ENCODE measurements around the gene SYNE2. TPM values are rescaled to one million over a fixed set of nuclear protein-coding genes. Genes with fewer than 3 reads are reported as not detected.
"Not testable (repeated sequence)": the region's sequence is repeated elsewhere in the genome, so short reads cannot be mapped to it uniquely, and the experiment has no call there.

Gene SYNE2
- total RNA-seq, 1 experiment from 2014 or later, result 71.1 TPM

DNA sequence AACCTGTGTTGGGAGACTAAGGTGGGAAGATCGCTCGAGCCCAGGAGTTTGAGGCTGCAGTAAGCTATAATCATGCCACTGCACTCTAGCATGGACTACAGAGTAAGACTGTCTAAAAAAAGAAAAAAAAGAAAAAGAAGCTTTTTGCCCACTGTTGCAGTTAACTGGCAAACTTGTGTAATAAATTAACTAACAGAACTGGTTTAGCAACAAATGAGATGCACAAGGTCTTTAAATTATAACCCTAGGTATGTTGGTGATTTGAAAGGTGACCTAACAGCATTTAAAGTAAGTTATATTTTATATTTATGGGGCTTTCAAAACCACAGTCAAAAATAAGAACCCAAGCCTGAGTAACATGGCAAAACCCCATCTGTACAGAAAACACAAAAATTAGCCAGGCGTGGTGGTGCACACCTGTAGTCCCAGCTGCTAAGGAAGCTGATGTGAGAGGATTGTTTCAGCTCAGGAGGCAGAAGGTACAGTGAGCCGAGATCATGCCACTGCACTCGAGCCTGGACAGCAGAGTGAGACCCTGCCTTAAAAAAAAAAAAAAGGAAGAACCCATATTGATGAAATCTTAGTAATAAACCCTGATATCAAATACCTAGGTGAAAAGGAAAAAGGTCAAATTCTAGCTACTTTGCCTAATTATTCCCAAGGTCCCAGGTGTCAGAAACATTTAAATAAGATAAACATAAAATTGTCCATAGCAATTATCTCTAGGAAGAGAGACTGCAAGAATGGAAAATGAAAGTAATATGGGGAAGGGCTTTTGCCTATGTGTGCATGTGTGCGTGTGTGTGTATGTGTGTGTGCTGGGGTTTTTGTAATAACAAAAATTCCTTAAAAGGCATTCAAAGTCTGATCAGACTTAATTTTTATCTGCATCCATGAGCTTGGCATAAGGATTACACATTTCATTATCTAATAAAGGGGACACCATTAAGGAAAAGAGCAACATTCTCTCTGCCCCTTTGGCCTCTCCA lies 15.4 kb downstream of the SYNE2 start (continued):
- TF ChIP-seq, protein P1, sequence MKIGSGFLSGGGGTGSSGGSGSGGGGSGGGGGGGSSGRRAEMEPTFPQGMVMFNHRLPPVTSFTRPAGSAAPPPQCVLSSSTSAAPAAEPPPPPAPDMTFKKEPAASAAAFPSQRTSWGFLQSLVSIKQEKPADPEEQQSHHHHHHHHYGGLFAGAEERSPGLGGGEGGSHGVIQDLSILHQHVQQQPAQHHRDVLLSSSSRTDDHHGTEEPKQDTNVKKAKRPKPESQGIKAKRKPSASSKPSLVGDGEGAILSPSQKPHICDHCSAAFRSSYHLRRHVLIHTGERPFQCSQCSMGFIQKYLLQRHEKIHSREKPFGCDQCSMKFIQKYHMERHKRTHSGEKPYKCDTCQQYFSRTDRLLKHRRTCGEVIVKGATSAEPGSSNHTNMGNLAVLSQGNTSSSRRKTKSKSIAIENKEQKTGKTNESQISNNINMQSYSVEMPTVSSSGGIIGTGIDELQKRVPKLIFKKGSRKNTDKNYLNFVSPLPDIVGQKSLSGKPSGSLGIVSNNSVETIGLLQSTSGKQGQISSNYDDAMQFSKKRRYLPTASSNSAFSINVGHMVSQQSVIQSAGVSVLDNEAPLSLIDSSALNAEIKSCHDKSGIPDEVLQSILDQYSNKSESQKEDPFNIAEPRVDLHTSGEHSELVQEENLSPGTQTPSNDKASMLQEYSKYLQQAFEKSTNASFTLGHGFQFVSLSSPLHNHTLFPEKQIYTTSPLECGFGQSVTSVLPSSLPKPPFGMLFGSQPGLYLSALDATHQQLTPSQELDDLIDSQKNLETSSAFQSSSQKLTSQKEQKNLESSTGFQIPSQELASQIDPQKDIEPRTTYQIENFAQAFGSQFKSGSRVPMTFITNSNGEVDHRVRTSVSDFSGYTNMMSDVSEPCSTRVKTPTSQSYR (CRISPR knock-in tag; IDR thresholded peaks at IDR 0.05), result no peak
- TF ChIP-seq, protein P2, sequence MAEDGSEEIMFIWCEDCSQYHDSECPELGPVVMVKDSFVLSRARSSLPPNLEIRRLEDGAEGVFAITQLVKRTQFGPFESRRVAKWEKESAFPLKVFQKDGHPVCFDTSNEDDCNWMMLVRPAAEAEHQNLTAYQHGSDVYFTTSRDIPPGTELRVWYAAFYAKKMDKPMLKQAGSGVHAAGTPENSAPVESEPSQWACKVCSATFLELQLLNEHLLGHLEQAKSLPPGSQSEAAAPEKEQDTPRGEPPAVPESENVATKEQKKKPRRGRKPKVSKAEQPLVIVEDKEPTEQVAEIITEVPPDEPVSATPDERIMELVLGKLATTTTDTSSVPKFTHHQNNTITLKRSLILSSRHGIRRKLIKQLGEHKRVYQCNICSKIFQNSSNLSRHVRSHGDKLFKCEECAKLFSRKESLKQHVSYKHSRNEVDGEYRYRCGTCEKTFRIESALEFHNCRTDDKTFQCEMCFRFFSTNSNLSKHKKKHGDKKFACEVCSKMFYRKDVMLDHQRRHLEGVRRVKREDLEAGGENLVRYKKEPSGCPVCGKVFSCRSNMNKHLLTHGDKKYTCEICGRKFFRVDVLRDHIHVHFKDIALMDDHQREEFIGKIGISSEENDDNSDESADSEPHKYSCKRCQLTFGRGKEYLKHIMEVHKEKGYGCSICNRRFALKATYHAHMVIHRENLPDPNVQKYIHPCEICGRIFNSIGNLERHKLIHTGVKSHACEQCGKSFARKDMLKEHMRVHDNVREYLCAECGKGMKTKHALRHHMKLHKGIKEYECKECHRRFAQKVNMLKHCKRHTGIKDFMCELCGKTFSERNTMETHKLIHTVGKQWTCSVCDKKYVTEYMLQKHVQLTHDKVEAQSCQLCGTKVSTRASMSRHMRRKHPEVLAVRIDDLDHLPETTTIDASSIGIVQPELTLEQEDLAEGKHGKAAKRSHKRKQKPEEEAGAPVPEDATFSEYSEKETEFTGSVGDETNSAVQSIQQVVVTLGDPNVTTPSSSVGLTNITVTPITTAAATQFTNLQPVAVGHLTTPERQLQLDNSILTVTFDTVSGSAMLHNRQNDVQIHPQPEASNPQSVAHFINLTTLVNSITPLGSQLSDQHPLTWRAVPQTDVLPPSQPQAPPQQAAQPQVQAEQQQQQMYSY (CRISPR knock-in tag; IDR thresholded peaks at IDR 0.05), result no peak

DNA sequence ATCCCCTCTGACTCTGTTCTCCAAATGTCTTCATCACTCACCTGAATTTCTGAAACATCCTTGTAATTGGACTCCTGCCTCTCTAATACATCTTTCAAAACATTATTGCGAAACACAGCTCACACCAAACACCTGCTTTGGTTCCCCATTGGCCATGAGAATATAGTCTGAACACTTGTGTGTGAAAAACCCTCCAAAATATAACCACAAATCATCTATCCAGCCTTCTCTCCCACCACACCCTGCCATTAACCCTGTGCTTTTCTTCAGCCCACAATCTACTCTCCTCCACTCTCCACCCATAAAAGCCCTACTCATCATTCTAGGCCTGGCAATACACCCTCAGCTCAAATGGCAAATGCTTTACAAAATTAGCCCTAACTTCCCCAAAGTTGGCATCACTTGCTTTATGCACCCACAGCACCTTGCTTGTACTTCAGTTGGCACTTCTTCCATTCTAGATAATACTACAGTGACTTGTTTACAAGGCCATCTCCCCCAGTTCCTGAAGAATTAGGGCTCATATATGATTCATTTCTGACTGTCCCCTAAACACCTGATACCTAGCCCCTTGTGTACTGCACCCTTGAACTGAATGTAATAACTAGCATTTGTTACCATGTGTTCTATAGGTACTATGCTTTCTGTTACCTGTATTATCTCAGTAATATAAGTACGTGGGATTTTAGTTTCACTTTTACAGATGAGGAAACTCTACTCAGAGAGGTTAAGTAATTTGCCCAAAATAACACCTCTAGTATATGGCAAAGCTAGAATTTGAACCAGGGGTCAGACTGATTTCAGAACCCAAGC lies 17.3 kb downstream of the SYNE2 start:
- H3K9me3 Mint-ChIP-seq; ATAC-seq; DNase-seq (ENCODE audit: low spot score); H3K4me3 Mint-ChIP-seq; H3K36me3 Mint-ChIP-seq; H3K27me3 Mint-ChIP-seq (ENCODE audit: low read depth); CTCF ChIA-PET: not testable (repeated sequence)
- peak overlapping the region; percentile 50 for H3K27ac Mint-ChIP-seq
- peaks cover 38% of the 10 kb centered on the region for H3K4me1 Mint-ChIP-seq
- POLR2A ChIA-PET, result interaction anchor here (0.7 kb wide), 1 partner anchor 72 kb away, joined by 3 read pairs; no protein-coding TSS in a partner anchor

DNA sequence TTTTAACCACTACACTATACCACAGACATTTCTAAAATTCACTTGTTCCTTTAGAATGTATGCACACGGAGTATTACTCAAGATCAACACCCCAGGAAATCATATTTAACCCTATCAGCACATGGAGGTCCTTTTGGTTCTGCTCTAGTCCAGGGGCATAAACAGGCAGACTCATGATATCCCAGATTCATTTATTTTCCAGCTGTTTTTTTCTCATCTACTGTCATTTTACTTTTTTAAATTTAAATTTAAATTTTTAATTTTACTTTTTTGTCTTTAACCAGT lies 17.9 kb downstream of the SYNE2 start:
- H3K36me3 Mint-ChIP-seq; DNase-seq (ENCODE audit: low spot score); H3K9me3 Mint-ChIP-seq; CTCF ChIA-PET; H3K27me3 Mint-ChIP-seq (ENCODE audit: low read depth); H3K27ac Mint-ChIP-seq; H3K4me3 Mint-ChIP-seq; ATAC-seq: not testable (repeated sequence)
- peaks cover 42% of the 10 kb centered on the region for H3K4me1 Mint-ChIP-seq
- POLR2A ChIA-PET, result interaction anchor here (0.7 kb wide), 1 partner anchor 73 kb away, joined by 3 read pairs; no protein-coding TSS in a partner anchor

DNA sequence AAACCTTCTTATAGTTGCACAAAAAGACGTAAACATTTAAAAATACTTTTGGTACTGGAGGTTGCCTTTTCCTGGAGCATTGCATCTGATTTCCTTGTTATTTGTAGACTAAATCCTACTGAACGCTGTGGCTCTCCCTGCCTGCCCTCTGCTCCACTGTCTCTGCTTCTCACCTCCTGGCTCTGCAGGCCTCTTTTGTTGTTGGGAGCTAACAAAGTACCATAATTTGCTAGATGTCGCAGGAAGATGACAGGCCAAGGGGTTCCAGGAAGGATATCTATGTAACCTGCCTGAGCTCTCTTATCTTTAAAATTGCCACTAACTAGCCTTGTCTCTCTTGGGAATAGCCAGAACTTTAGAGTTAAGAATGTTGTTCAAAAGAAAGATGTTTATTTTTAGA lies 21.4 kb downstream of the SYNE2 start:
- Mint-ChIP-seq H3K27me3 (ENCODE audit: low read depth) (no peaks in the 10 kb centered on the region), H3K4me1 (peaks cover 38% of the 10 kb centered on the region), H3K9me3 (no peaks in the 10 kb centered on the region), H3K4me3 (no peak overlapping the region), H3K27ac (peak overlapping the region; percentile 39), H3K36me3 (no peaks in the 10 kb centered on the region)
- ChIA-PET POLR2A (no interaction called here), CTCF (no interaction called here)
- ATAC-seq, result peak; percentile 47
- no peak for DNase-seq (ENCODE audit: low spot score)
- TF ChIP-seq, protein P3, sequence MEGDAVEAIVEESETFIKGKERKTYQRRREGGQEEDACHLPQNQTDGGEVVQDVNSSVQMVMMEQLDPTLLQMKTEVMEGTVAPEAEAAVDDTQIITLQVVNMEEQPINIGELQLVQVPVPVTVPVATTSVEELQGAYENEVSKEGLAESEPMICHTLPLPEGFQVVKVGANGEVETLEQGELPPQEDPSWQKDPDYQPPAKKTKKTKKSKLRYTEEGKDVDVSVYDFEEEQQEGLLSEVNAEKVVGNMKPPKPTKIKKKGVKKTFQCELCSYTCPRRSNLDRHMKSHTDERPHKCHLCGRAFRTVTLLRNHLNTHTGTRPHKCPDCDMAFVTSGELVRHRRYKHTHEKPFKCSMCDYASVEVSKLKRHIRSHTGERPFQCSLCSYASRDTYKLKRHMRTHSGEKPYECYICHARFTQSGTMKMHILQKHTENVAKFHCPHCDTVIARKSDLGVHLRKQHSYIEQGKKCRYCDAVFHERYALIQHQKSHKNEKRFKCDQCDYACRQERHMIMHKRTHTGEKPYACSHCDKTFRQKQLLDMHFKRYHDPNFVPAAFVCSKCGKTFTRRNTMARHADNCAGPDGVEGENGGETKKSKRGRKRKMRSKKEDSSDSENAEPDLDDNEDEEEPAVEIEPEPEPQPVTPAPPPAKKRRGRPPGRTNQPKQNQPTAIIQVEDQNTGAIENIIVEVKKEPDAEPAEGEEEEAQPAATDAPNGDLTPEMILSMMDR (IDR thresholded peaks at IDR 0.05), result no peak
- TF ChIP-seq RORB (CRISPR knock-in tag; IDR thresholded peaks at IDR 0.05) (no peak), ZNF232 (CRISPR knock-in tag; IDR thresholded peaks at IDR 0.05) (no peak), NFYB (CRISPR knock-in tag; conservative IDR thresholded peaks at IDR 0.05; ENCODE audit: low read depth) (no peak), TP53 (CRISPR knock-in tag; IDR thresholded peaks at IDR 0.05) (no peak), TEAD1 (CRISPR knock-in tag; IDR thresholded peaks at IDR 0.05) (no peak), MXD4 (CRISPR knock-in tag; IDR thresholded peaks at IDR 0.05; ENCODE audit: borderline replicate concordance) (no peak), PRRX2 (CRISPR knock-in tag; IDR thresholded peaks at IDR 0.05) (no peak)
- TF ChIP-seq, protein P4, sequence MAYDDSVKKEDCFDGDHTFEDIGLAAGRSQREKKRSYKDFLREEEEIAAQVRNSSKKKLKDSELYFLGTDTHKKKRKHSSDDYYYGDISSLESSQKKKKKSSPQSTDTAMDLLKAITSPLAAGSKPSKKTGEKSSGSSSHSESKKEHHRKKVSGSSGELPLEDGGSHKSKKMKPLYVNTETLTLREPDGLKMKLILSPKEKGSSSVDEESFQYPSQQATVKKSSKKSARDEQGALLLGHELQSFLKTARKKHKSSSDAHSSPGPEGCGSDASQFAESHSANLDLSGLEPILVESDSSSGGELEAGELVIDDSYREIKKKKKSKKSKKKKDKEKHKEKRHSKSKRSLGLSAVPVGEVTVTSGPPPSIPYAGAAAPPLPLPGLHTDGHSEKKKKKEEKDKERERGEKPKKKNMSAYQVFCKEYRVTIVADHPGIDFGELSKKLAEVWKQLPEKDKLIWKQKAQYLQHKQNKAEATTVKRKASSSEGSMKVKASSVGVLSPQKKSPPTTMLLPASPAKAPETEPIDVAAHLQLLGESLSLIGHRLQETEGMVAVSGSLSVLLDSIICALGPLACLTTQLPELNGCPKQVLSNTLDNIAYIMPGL (CRISPR knock-in tag; IDR thresholded peaks at IDR 0.05), result no peak
- TF ChIP-seq, protein P5, sequence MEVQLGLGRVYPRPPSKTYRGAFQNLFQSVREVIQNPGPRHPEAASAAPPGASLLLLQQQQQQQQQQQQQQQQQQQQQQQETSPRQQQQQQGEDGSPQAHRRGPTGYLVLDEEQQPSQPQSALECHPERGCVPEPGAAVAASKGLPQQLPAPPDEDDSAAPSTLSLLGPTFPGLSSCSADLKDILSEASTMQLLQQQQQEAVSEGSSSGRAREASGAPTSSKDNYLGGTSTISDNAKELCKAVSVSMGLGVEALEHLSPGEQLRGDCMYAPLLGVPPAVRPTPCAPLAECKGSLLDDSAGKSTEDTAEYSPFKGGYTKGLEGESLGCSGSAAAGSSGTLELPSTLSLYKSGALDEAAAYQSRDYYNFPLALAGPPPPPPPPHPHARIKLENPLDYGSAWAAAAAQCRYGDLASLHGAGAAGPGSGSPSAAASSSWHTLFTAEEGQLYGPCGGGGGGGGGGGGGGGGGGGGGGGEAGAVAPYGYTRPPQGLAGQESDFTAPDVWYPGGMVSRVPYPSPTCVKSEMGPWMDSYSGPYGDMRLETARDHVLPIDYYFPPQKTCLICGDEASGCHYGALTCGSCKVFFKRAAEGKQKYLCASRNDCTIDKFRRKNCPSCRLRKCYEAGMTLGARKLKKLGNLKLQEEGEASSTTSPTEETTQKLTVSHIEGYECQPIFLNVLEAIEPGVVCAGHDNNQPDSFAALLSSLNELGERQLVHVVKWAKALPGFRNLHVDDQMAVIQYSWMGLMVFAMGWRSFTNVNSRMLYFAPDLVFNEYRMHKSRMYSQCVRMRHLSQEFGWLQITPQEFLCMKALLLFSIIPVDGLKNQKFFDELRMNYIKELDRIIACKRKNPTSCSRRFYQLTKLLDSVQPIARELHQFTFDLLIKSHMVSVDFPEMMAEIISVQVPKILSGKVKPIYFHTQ (CRISPR knock-in tag; IDR thresholded peaks at IDR 0.05), result no peak
- TF ChIP-seq, protein P6, sequence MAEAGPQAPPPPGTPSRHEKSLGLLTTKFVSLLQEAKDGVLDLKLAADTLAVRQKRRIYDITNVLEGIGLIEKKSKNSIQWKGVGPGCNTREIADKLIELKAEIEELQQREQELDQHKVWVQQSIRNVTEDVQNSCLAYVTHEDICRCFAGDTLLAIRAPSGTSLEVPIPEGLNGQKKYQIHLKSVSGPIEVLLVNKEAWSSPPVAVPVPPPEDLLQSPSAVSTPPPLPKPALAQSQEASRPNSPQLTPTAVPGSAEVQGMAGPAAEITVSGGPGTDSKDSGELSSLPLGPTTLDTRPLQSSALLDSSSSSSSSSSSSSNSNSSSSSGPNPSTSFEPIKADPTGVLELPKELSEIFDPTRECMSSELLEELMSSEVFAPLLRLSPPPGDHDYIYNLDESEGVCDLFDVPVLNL (CRISPR knock-in tag; IDR thresholded peaks at IDR 0.05; ENCODE audit: borderline replicate concordance, low read depth), result no peak
